ENCODE results near the gene RTN4R.

GRCh38 chr22:20203552-20204201, 64.4 kb downstream of the RTN4R start:
- TF ChIP-seq CTCF (IDR thresholded peaks at IDR 0.05) (no peak), TCF7L2 (IDR thresholded peaks at IDR 0.05; ENCODE audit: low read depth, low read length) (no peak), REST (IDR thresholded peaks at IDR 0.05; ENCODE audit: insufficient read depth in 1 of 2, low read depth in 2 of 2, low read length in 1 of 2) (no peak)

All from Panc1 (cell line).